NCI-H1105 (cell line): Measurements from ENCODE around the gene RETREG3.
"Not testable (repeated sequence)": the region's sequence is repeated elsewhere in the genome, so short reads cannot be mapped to it uniquely, and the experiment has no call there.

Source experiments
- DNase-seq: peaks from one replicate; lab custom pipeline; 2025; lab: John Stamatoyannopoulos, UW

Gene RETREG3

DNA sequence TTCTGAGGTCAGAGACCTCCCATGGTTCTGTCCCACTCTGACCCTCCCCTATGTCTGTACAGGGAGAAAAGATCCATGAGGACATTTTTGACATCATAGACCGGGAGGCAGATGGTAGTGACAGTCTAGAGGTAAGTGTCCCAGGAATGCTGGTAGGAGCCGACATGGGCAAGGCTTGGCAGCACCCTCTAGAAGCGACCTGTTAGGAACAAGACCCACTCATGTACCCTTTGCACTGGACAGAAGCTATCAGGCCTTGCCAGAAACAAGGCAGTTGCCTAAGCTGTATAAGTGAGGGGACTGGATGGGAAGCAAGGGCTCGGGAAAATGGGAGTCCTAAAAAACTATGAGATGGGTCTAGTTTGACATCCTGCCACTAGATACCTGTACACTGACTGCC lies 2.8 kb upstream of the RETREG3 start:
- DNase-seq = no peak

GRCh38 chr17:42609814-42610801 lies 934 bp upstream of the RETREG3 start:
- DNase-seq = not testable (repeated sequence)

GRCh38 chr17:42608305-42609181 lies 631 bp downstream of the RETREG3 start:
- DNase-seq = peak; percentile 29

- DNase-seq = no peak
Measured at GRCh38 chr17:42607769-42608168, 1.4 kb downstream of the RETREG3 start.

DNA sequence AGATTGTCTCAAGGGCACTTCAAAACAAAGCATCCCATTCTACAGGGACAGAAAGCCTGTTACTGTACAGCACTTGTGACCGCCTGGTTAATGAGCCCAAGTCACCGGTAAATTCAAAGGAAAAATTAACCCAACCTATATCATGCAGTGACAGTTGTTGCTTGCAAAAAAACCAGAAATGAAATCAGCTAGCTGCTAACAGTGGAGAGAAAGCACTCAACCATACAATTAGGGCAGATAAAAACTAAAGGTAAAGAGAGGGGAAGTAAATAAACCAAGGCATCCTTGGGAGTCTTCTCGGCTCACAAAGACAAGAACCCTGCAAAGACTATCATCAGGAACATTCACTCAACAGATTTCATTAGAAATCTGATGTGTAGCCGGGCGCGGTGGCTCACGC lies 5.9 kb downstream of the RETREG3 start:
- no peak for DNase-seq

- no peak for DNase-seq
Measured at GRCh38 chr17:42598905-42599304, 10.3 kb downstream of the RETREG3 start.

GRCh38 chr17:42596386-42596785 lies 12.8 kb downstream of the RETREG3 start:
- no peak for DNase-seq

- DNase-seq = no peak
Measured at GRCh38 chr17:42591411-42591810, 17.8 kb downstream of the RETREG3 start.

DNA sequence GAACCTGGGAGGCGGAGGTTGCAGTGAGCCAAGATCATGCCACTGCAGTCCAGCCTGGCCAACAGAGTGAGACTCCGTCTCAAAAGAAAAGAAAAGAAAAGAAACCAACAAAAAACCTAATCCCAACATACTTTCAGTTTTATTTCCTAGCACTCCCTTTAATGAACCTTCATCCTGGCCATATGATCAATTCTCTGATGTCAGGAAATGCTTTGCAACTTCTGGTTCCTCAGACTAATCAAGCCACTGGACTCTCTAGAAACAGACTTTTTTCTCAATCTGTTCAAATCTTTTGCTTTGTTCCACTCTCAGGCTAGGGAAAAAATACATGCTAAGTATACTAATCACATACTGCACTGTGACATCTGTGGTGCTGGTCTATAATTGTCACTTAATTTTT lies 18.3 kb downstream of the RETREG3 start:
- no peak for DNase-seq

GRCh38 chr17:42586514-42587230 lies 22.5 kb downstream of the RETREG3 start:
- no peak for DNase-seq

DNA sequence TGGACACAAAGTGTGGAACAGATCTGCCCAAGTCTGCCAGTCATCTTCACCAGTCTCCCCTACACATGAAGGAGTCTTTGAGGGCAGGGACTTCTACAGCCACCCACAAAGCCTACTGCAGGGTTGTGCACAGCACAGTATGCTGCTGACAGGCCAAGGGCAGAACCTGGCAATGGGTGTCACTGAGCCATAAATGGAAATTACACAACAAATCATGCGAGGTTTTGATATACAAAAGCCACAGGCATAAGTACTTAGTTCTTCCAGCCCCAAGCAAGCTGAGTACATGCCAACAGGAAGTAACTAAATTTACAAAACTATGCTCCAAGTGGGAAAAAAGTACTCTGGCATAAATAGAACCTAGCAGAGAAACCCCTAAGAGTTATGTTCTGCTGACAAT lies 23.8 kb downstream of the RETREG3 start:
- DNase-seq = no peak

GRCh38 chr17:42584880-42585279 lies 24.3 kb downstream of the RETREG3 start:
- DNase-seq = no peak

DNA sequence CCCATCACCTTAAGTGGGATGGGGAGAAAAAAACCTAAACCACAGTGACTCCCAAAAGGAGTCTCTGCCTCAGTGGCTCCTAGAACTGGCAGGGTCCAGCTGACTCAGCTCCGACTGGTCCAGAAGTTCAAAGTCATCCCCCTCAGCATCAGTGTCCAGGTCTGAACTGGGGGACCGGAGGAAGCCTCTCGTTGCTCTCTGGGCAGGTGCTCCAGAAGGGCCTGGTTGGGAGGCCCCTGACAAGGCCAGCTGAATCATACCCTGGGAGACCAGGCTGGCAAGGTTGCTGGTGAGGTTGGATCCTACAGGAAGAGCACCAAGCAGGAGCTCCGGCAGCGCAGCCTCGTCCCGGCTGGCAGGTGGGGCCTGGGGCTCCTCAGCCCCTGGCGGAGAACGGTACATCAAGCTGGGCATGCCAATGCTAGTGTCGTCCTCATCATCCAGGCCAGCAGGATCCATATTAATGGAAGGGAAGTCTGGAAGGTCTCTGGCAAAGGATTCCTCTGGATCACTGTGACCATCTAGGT lies 27.4 kb downstream of the RETREG3 start:
- no peak for DNase-seq

DNA sequence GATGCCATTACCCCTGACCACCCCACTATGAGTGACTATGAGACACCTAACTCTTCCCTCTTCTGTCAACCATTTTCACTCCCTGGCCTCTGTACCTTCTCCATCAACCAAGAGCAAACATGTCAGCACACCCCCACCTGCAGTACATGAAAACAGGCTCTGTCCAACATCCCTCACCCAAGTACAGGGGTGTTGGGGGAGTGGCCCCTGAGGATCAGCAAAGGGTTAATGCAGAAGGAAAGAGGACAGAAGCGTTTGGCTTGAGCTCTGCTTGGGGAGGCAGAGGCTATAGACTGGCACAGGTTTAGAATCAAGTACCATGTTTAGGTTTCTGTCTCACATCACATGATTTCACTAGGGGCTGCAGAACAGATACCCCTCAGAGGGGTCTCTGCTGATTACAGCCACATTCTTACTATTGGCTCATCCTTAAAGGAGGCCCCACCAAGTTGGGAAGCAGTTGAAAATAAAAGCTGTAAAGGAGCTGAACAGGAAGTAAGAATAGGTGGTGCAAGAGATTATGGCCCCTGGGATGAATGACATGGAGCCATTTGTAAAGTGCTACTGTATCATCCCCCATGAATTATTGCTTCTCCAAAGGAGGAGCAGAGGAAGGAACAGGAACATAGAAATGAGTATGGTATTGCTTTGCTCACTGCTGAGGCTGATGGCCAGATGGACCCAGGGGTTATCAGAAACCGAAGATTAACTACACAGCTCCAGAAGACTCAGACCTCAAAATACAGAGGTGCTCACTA lies 29.2 kb downstream of the RETREG3 start:
- no peak for DNase-seq

- peak; percentile 67 for DNase-seq
Measured at GRCh38 chr17:42578282-42578869, 30.8 kb downstream of the RETREG3 start.

- peak; percentile 86 for DNase-seq
Measured at GRCh38 chr17:42577532-42578281, 31.5 kb downstream of the RETREG3 start, which contains the start of gene PSMC3IP. PSMC3IP (minus strand) TSS chr17:42577729; CDS start chr17:42577686, 43 bp downstream.

GRCh38 chr17:42577140-42577531 lies 32.0 kb downstream of the RETREG3 start:
- no peak for DNase-seq

GRCh38 chr17:42574463-42574862 lies 34.7 kb downstream of the RETREG3 start:
- no peak for DNase-seq

- no peak for DNase-seq
Measured at GRCh38 chr17:42573095-42573494, 36.1 kb downstream of the RETREG3 start.
